ENCODE results near the gene CEACAM16. TPM values are rescaled to one million over a fixed set of nuclear protein-coding genes. Genes with fewer than 3 reads are reported as not detected.

CEACAM16 gene
- total RNA-seq, 1 donor from 2014 or later: not detected

GRCh38 chr19:44747739-44748425 lies 48.9 kb downstream of the CEACAM16 start:
- peak; percentile 36 for ATAC-seq

- ATAC-seq: peak; percentile 67
Measured at GRCh38 chr19:44748426-44749254, 49.7 kb downstream of the CEACAM16 start, which contains the start of gene BCL3. BCL3 (plus strand) TSS chr19:44748708; CDS start chr19:44748791, 83 bp downstream.

- ATAC-seq: no peak
Measured at GRCh38 chr19:44749292-44749691, 50.3 kb downstream of the CEACAM16 start.

- ATAC-seq: no peak
Measured at GRCh38 chr19:44749994-44750393, 51.0 kb downstream of the CEACAM16 start.

- ATAC-seq: no peak
Measured at GRCh38 chr19:44752123-44752815, 53.3 kb downstream of the CEACAM16 start.

GRCh38 chr19:44752816-44753625 lies 54.1 kb downstream of the CEACAM16 start:
- peak; percentile 72 for ATAC-seq

GRCh38 chr19:44753626-44753931 lies 54.6 kb downstream of the CEACAM16 start:
- ATAC-seq: no peak

GRCh38 chr19:44753932-44754749 lies 55.2 kb downstream of the CEACAM16 start:
- peak; percentile 83 for ATAC-seq

- no peak for ATAC-seq
Measured at GRCh38 chr19:44754750-44755080, 55.8 kb downstream of the CEACAM16 start.

GRCh38 chr19:44755219-44755618 lies 56.3 kb downstream of the CEACAM16 start:
- ATAC-seq: no peak

GRCh38 chr19:44756089-44756562 lies 57.2 kb downstream of the CEACAM16 start:
- no peak for ATAC-seq

- ATAC-seq: no peak
Measured at GRCh38 chr19:44757057-44757734, 58.2 kb downstream of the CEACAM16 start.

GRCh38 chr19:44757735-44758505 lies 59.0 kb downstream of the CEACAM16 start:
- ATAC-seq: no peak

GRCh38 chr19:44758596-44758995 lies 59.6 kb downstream of the CEACAM16 start:
- no peak for ATAC-seq

GRCh38 chr19:44759083-44759804 lies 60.3 kb downstream of the CEACAM16 start:
- no peak for ATAC-seq

All from esophagus mucosa (tissue), 1 donor.